Stomach (tissue), 4 donors: ENCODE measurements around the gene PAX5.
A peak's percentile ranks its signal among the peaks of the same experiment; 100 is the strongest.

ENCODE experiments used
- CTCF ChIP-seq, 7 experiments: fragments of 450-650 bp in 4 of 7; fragments of 200-600 bp in 3 of 7; sonication (generic) in 3 of 7; IDR thresholded peaks; one replicate each; pipeline ENCODE4 v1.5.1; 2016 to 2019; ENCODE audit warnings: antibody characterized with exemption in 7 of 7, control low read depth in 2 of 7, mild to moderate bottlenecking in 1 of 7
- EP300 ChIP-seq: sonication (generic); formaldehyde crosslinking; IDR thresholded peaks from one replicate; pipeline ENCODE4 v1.6.1; 2017; ENCODE audit warnings: antibody characterized with exemption
- POLR2A ChIP-seq, 4 donors: fragments of 450-650 bp; IDR thresholded peaks; one replicate each; pipeline ENCODE4 v1.6.1; 2016; ENCODE audit warnings: antibody characterized with exemption in 4 of 4, control low read depth in 2 of 4, mild to moderate bottlenecking in 1 of 4, moderate library complexity in 1 of 4
- POLR2AphosphoS5 ChIP-seq, 3 donors: sonication (generic); formaldehyde crosslinking; IDR thresholded peaks; one replicate each; pipeline ENCODE4 v1.6.1; 2016; ENCODE audit warnings: antibody characterized with exemption in 3 of 3

GRCh38 chr9:36924071-36924470 is 110.0 kb downstream of the PAX5 start:
- TF ChIP-seq CTCF (IDR thresholded peaks at IDR 0.05) (no peak), POLR2A (IDR thresholded peaks at IDR 0.05) (no peak), EP300 (no peak), POLR2AphosphoS5 (IDR thresholded peaks at IDR 0.05) (peak in 1 of 3 donors; percentile 60)
